CD14-positive monocyte (primary cell): ENCODE measurements around the gene MPZL3. TPM values are rescaled to one million over a fixed set of nuclear protein-coding genes. Genes with fewer than 3 reads are reported as not detected.
A peak's percentile ranks its signal among the peaks of the same experiment; 100 is the strongest.

Experiments used
- DNase-seq, 3 donors: peaks; one replicate each; pipeline ENCODE4 v3.0.0-alpha.2; 2011 to 2022
- H2AFZ ChIP-seq: 2 replicates; pipeline ENCODE4 v1.6.0; 2012; ENCODE audit warnings: mild to moderate bottlenecking, low read depth, low read length, inconsistent platforms; ENCODE audit not compliant: insufficient read depth, poor library complexity, severe bottlenecking
- H3K27ac ChIP-seq, 2 donors: 1 replicate in 1 of 2; 2 replicates in 1 of 2; pipeline ENCODE4 v1.5.1; 2012 to 2013; ENCODE audit warnings: low read length in 2 of 2, control low read depth in 1 of 2, inconsistent platforms in 1 of 2, low read depth in 1 of 2, mild to moderate bottlenecking in 1 of 2
- H3K27me3 ChIP-seq, 2 donors: one replicate each; pipeline versions ENCODE4 v1.6.0 to v1.6.1; 2011 to 2013; ENCODE audit warnings: low read length in 2 of 2; ENCODE audit not compliant: control insufficient read depth in 2 of 2, insufficient read depth in 2 of 2
- H3K36me3 ChIP-seq, 2 donors: replicated peaks in 1 of 2; 1 replicate in 1 of 2; 2 replicates in 1 of 2; pipeline versions ENCODE4 v1.5.1 to v1.6.1; 2012 to 2013; ENCODE audit warnings: low read length in 2 of 2, control low read depth in 1 of 2, inconsistent platforms in 1 of 2, mild to moderate bottlenecking in 1 of 2; ENCODE audit not compliant: insufficient read depth in 2 of 2, control insufficient read depth in 1 of 2
- H3K4me1 ChIP-seq, 2 donors: 1 replicate in 1 of 2; 2 replicates in 1 of 2; pipeline versions ENCODE4 v1.5.1 to v1.6.1; 2012 to 2013; ENCODE audit warnings: low read length in 2 of 2, control low read depth in 1 of 2, inconsistent platforms in 1 of 2, mild to moderate bottlenecking in 1 of 2, moderate library complexity in 1 of 2; ENCODE audit not compliant: insufficient read depth in 2 of 2, control insufficient read depth in 1 of 2
- H3K4me2 ChIP-seq: replicated peaks from 2 replicates; pipeline ENCODE3; 2012; ENCODE audit warnings: low read length, moderate library complexity, mild to moderate bottlenecking; ENCODE audit not compliant: poor library complexity, severe bottlenecking; ENCODE audit errors: extremely low read depth
- H3K4me3 ChIP-seq, 3 experiments: fragments of 200-600 bp in 1 of 3; sonication (generic) in 1 of 3; replicated peaks in 1 of 3; 1 replicate in 2 of 3; 2 replicates in 1 of 3; pipeline ENCODE4 v1.5.1; 2011 to 2013; ENCODE audit warnings: low read length in 3 of 3, mild to moderate bottlenecking in 3 of 3, control low read depth in 2 of 3, low read depth in 2 of 3, inconsistent platforms in 1 of 3, moderate library complexity in 1 of 3
- H3K79me2 ChIP-seq: 2 replicates; pipeline ENCODE4 v1.6.0; 2012; ENCODE audit warnings: mild to moderate bottlenecking, control low read depth, inconsistent platforms, low read length, moderate library complexity; ENCODE audit not compliant: insufficient read depth
- H3K9ac ChIP-seq: 2 replicates; pipeline ENCODE4 v1.6.0; 2017; ENCODE audit warnings: low read length, mild to moderate bottlenecking; ENCODE audit not compliant: insufficient read depth, poor library complexity, severe bottlenecking
- H3K9me3 ChIP-seq, 2 donors: replicated peaks in 1 of 2; 1 replicate in 1 of 2; 2 replicates in 1 of 2; pipeline versions ENCODE4 v1.5.1 to v1.6.1; 2012 to 2013; ENCODE audit warnings: low read length in 2 of 2, control low read depth in 1 of 2; ENCODE audit not compliant: control insufficient read depth in 1 of 2, insufficient read depth in 1 of 2
- H4K20me1 ChIP-seq: 2 replicates; pipeline ENCODE4 v1.6.0; 2012; ENCODE audit warnings: mild to moderate bottlenecking, low read length, control low read depth, moderate library complexity; ENCODE audit not compliant: insufficient read depth
- H3K27ac Mint-ChIP-seq, 7 donors: one replicate each; pipeline ENCODE4 v1.8.0; 2020; ENCODE audit warnings: mild to moderate bottlenecking in 7 of 7, mixed read lengths in 7 of 7, moderate library complexity in 6 of 7, inconsistent platforms in 2 of 7
- H3K27me3 Mint-ChIP-seq, 3 donors: one replicate each; pipeline ENCODE4 v1.8.0; 2021 to 2022; ENCODE audit warnings: low read depth in 3 of 3, mild to moderate bottlenecking in 3 of 3, mixed read lengths in 3 of 3, moderate library complexity in 3 of 3, inconsistent platforms in 1 of 3
- H3K36me3 Mint-ChIP-seq, 2 donors: one replicate each; pipeline ENCODE4 v1.8.0; 2020; ENCODE audit warnings: mixed read lengths in 2 of 2, inconsistent platforms in 1 of 2, mild to moderate bottlenecking in 1 of 2
- H3K4me1 Mint-ChIP-seq: one replicate; pipeline ENCODE4 v1.8.0; 2020; ENCODE audit warnings: mild to moderate bottlenecking, mixed read lengths
- H3K4me3 Mint-ChIP-seq, 2 donors: one replicate each; pipeline ENCODE4 v1.8.0; 2020; ENCODE audit warnings: mild to moderate bottlenecking in 2 of 2, mixed read lengths in 2 of 2, moderate library complexity in 1 of 2
- H3K9me3 Mint-ChIP-seq, 7 donors: one replicate each; pipeline ENCODE4 v1.8.0; 2020 to 2022; ENCODE audit warnings: mixed read lengths in 7 of 7, mild to moderate bottlenecking in 6 of 7, moderate library complexity in 6 of 7, inconsistent platforms in 2 of 7
- CTCF ChIP-seq: fragments of 200-600 bp; IDR thresholded peaks from one replicate; pipeline ENCODE4 v1.8.0; 2022; ENCODE audit warnings: antibody characterized with exemption, mild to moderate bottlenecking
- whole genome bisulfite sequencing: methylation state at CpG from one replicate; pipeline ENCODE4 v1.1.5; 2013; ENCODE audit warnings: missing lambda C conversion rate; ENCODE audit not compliant: insufficient coverage; 5-methylcytosine and 5-hydroxymethylcytosine counted together
- intact Hi-C, 2 donors: fragments of 100-400 bp; cut with micrococcal nuclease; formaldehyde crosslinking; loops; one replicate each; pipeline versions ENCODE4 v1.15.0 to v1.15.1; 2023
- polyA plus RNA-seq, 3 donors: library from polyadenylated mRNA; depleted of rRNA in 1 of 3; unstranded in 2 of 3; stranded (reverse) in 1 of 3; fragments of 300-500 nt in 2 of 3; fragments of >200 nt in 1 of 3; fragmentation: Illumina TruSeq in 2 of 3; gene quantifications; 1 replicate in 2 of 3; 2 replicates in 1 of 3; pipeline ENCODE4 v1.2.3, GENCODE V29; 2012 to 2021

The MPZL3 gene
- polyA plus RNA-seq, 3 donors: 4.2 to 8.5 (median 8.0) TPM

GRCh38 chr11:118247041-118247440, 5.1 kb downstream of the MPZL3 start:
- H3K4me3 Mint-ChIP-seq: no peak overlapping the region
- intact Hi-C loops: no loop called here

DNA sequence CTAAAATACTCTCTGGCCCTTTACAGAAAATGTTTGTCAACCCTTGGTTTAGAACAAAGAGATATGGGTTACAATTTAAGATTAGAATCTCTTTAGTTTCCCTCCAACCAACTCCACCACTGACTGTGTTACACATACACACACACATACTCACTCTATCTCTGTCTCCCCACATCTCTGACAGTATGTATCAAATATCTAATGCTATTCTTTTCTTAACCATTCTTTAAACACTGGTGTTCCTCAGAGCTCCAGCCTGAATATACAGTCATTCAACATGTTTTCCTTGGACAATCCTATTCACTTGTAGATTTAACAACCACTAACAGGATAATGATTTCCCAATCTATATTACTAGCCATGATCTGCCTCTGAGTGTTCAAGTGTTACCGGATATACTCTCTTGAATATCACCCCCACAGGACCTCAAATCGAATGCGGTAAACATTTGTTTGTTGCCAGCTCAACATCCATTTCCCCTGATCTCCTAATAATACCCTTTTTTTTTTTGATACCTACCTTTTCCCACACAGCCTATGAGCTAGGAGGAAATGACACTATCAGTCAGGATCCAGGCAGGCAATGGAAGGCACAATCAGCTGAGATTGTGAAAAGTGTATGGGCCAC, 6.1 kb downstream of the MPZL3 start:
- Mint-ChIP-seq H3K27ac (peak overlapping the region in 3 of 7 donors; percentile 7 to 72 (median 61)), H3K4me1 (peaks cover 63% of the 10 kb centered on the region)
- H3K4me1 ChIP-seq: peaks cover 36 to 51% of the 10 kb centered on the region in 2 donors

More at GRCh38 chr11:118247041-118247440, 5.1 kb downstream of the MPZL3 start:
- peak overlapping the region in 1 of 7 donors; percentile 30 for H3K27ac Mint-ChIP-seq
- Histone ChIP-seq H3K27ac (no peak overlapping the region), H3K9ac (no peak overlapping the region), H3K9me3 (no peaks in the 10 kb centered on the region), H3K4me1 (peaks cover 26 to 51% of the 10 kb centered on the region in 2 donors), H3K27me3 (no peaks in the 10 kb centered on the region), H3K36me3 (no peaks in the 10 kb centered on the region), H3K79me2 (peaks cover 35% of the 10 kb centered on the region), H2AFZ (no peak overlapping the region), H3K4me2 (no peak overlapping the region), H3K4me3 (no peak overlapping the region), H4K20me1 (no peaks in the 10 kb centered on the region)
- WGBS: no CpG with 5 or more reads among the region's 1 CpG
- no peak for DNase-seq
- TF ChIP-seq CTCF: no peak
- peaks cover 0 to 2% (median 0%) of the 10 kb centered on the region in 7 donors for H3K9me3 Mint-ChIP-seq
- H3K36me3 Mint-ChIP-seq: peaks cover 15 to 17% of the 10 kb centered on the region in 2 donors
- H3K27me3 Mint-ChIP-seq: peaks cover 0 to 7% (median 0%) of the 10 kb centered on the region in 3 donors
- peaks cover 56% of the 10 kb centered on the region for H3K4me1 Mint-ChIP-seq

More for the DNA sequence above, 6.1 kb downstream of the MPZL3 start:
- no peak overlapping the region for H3K4me3 Mint-ChIP-seq
- H2AFZ ChIP-seq: no peak overlapping the region
- no peaks in the 10 kb centered on the region for H3K9me3 ChIP-seq
- H3K27ac ChIP-seq: no peak overlapping the region
- H3K79me2 ChIP-seq: peaks cover 32% of the 10 kb centered on the region
- H4K20me1 ChIP-seq: no peaks in the 10 kb centered on the region
- H3K4me2 ChIP-seq: no peak overlapping the region
- no peak overlapping the region for H3K4me3 ChIP-seq
- H3K9me3 Mint-ChIP-seq: peaks cover 0 to 2% (median 0%) of the 10 kb centered on the region in 7 donors
- 100% methylated on average over 1 of the region's 3 CpGs for WGBS
- intact Hi-C loops: no loop called here
- H3K27me3 Mint-ChIP-seq: peaks cover 0 to 9% (median 0%) of the 10 kb centered on the region in 3 donors
- no peak for DNase-seq
- no peaks in the 10 kb centered on the region for H3K36me3 ChIP-seq
- TF ChIP-seq CTCF: no peak
- H3K36me3 Mint-ChIP-seq: peaks cover 15 to 17% of the 10 kb centered on the region in 2 donors
- H3K9ac ChIP-seq: no peak overlapping the region
- H3K27me3 ChIP-seq: no peaks in the 10 kb centered on the region
